ENCODE data around the gene MOB3A. TPM values are rescaled to one million over a fixed set of nuclear protein-coding genes. Genes with fewer than 3 reads are reported as not detected.

MOB3A gene
- total and polyA plus RNA-seq, 12 donors: 8.9 to 30.5 (median 15.7) TPM

DNA sequence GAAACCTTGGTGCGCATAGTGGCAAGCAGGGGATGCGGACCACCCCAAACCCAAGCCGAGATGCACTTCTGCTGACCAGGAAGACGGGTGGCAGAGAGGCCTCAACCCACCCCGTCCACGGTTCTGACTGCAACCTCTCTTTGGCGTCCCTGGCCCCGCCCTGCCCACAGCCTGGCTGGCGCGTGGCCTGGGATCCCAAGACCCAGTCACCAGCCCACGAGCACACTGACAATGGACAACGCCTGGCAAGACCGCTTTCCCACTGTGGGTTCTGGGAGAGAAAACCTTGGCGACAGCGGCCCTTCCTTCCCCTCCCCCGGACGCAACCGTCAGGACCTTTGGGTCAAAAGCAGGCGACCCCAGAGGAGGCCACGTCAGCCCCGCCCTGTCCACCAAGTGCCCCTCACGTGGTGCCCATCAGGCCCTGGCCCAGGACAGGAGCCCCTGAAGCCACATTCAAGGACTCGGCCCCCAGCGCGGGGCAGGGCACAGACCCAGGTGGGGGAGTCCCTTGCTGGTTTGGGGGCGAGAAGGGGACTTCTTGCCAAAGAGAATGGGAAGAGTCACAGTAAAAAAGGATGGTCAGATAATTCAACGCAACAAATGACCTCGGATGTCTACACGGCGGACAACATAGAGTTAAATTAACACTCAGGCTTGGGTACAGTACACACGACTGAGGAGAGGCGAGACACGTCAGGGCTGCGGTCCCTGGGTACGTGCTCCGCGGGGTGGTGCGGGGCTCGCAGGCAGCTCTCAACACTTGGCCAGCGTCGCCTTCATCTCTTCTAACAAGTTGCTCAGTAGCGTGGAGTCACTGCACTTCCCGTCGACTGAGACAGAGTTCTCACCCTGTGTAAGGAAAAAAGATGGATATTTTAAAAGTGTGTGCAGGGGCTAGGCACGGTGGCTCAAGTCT is 5.5 kb upstream of the MOB3A start:
- ATAC-seq (no peak), DNase-seq (no peak)
- intact Hi-C loops (cut with DNase I): no loop called here

DNA sequence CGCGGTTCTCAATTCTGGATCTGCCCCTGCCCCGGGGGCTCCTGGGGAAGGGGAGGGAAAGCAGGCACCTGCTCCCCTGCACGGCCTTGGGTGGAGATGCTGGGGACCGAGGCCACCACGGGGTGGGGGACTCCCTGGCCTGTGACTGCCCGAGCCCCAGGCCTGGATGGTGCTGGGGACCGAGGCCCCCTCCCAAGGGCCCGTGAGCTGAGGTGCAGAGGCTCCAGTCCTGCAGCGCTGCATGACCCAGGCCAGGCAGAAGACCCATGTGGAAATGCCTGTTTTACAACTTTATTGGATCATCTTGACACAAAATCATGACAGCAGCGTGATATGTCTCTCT is 4.6 kb upstream of the MOB3A start:
- Histone ChIP-seq H3K27ac (no peak overlapping the region), H3K27me3 (no peaks in the 10 kb centered on the region), H3K4me3 (no peak overlapping the region), H3K36me3 (peaks cover 0 to 61% (median 19%) of the 10 kb centered on the region in 9 donors), H3K4me1 (peaks cover 5 to 14% (median 9%) of the 10 kb centered on the region in 9 donors), H3K9me3 (peaks cover 0 to 6% (median 0%) of the 10 kb centered on the region in 11 donors)
- DNase-seq: no peak
- TF ChIP-seq, protein P1, sequence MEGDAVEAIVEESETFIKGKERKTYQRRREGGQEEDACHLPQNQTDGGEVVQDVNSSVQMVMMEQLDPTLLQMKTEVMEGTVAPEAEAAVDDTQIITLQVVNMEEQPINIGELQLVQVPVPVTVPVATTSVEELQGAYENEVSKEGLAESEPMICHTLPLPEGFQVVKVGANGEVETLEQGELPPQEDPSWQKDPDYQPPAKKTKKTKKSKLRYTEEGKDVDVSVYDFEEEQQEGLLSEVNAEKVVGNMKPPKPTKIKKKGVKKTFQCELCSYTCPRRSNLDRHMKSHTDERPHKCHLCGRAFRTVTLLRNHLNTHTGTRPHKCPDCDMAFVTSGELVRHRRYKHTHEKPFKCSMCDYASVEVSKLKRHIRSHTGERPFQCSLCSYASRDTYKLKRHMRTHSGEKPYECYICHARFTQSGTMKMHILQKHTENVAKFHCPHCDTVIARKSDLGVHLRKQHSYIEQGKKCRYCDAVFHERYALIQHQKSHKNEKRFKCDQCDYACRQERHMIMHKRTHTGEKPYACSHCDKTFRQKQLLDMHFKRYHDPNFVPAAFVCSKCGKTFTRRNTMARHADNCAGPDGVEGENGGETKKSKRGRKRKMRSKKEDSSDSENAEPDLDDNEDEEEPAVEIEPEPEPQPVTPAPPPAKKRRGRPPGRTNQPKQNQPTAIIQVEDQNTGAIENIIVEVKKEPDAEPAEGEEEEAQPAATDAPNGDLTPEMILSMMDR (IDR thresholded peaks at IDR 0.05): no peak
- intact Hi-C loops (cut with DNase I): no loop called here
- no peak for ATAC-seq
- WGBS, 2 donors: 91 to 93% methylated on average over 11 of the region's 11 CpGs

More for the DNA sequence above, 5.5 kb upstream of the MOB3A start:
- Histone ChIP-seq H3K4me1 (peaks cover 5 to 13% (median 9%) of the 10 kb centered on the region in 9 donors), H3K27ac (no peak overlapping the region), H3K27me3 (no peaks in the 10 kb centered on the region), H3K4me3 (no peak overlapping the region), H3K9me3 (peaks cover 0 to 10% (median 0%) of the 10 kb centered on the region in 11 donors), H3K36me3 (peaks cover 0 to 71% (median 29%) of the 10 kb centered on the region in 9 donors)
- 89 to 91% methylated on average over 45 of the region's 45 CpGs for WGBS, 2 donors
- TF ChIP-seq, protein P1 (IDR thresholded peaks at IDR 0.05): no peak

DNA sequence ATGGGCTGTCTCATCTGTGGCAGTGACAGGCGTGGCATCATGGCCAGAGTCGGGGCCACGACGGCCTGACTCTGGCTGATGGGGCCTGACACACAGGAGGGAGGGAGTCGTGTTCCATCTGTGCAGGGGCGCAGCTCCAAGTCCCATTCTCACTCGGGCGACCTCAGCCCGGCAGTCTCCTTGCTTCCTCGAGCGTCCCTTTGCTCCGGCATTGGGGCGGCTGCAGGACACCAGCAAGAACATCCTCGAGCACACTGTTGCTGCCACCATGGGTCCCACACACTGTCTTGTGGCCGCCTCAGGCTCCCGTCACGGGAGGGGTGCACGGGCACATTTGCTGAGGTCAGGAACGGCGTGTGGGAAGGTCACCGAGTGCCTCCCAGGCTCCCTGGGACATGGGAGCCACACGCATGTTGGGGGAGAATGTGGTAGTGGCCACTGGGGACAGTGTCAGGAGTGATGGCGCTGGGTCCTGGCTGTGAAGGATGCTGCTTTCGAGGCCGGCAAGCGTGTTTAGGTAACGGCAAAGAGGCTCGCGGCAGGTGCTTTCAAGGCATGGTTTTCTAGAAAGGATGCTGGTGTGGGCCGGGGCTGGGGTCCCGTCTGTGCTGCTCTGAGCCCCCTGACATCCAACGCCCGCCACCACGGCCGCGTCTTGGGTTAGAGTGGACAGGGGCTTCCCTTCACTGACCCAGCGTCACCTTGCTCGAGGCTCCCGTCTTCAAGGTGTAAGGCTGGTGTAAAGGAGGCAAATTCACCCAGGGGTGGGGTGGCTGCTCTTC is 4.0 kb upstream of the MOB3A start:
- TF ChIP-seq, protein P1 (IDR thresholded peaks at IDR 0.05): no peak
- H3K36me3 ChIP-seq: peaks cover 0 to 55% (median 17%) of the 10 kb centered on the region in 9 donors
- peaks cover 7 to 20% (median 15%) of the 10 kb centered on the region in 9 donors for H3K4me1 ChIP-seq
- H3K9me3 ChIP-seq: peaks cover 0 to under 1% (median 0%) of the 10 kb centered on the region in 11 donors
- H3K4me3 ChIP-seq: no peak overlapping the region
- DNase-seq (no peak), ATAC-seq (no peak)
- intact Hi-C loops (cut with DNase I): loop anchor here in 1 of 10 donors (5.0 kb wide), 1 partner anchor 52 kb away; the partner anchor contains the start of gene AP3D1
- no peaks in the 10 kb centered on the region for H3K27me3 ChIP-seq
- no peak overlapping the region for H3K27ac ChIP-seq
- 88 to 92% methylated on average over 37 to 39 of the region's 39 CpGs for WGBS, 2 donors

DNA sequence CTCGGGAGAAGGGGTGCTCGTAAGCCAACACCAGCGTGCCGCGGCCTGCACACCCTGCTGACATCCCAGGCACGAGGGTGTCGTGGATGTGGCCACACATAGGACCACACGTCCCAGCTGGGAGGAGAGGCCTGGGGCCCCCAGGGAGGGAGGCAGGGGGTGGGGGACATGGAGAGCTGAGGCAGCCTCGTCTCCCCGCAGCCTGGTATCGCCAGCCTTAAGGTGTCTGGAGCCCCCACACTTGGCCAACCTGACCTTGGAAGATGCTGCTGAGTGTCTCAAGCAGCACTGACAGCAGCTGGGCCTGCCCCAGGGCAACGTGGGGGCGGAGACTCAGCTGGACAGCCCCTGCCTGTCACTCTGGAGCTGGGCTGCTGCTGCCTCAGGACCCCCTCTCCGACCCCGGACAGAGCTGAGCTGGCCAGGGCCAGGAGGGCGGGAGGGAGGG is 3.0 kb upstream of the MOB3A start:
- 75 to 77% methylated on average over 14 to 16 of the region's 16 CpGs for WGBS, 2 donors
- ATAC-seq: no peak
- no peak overlapping the region for H3K4me3 ChIP-seq

More for the DNA sequence above, 3.0 kb upstream of the MOB3A start:
- no peaks in the 10 kb centered on the region for H3K9me3 ChIP-seq
- intact Hi-C loops (cut with DNase I): loop anchor here in 1 of 10 donors (5.0 kb wide), 1 partner anchor 53 kb away; the partner anchor contains the start of gene AP3D1
- no peaks in the 10 kb centered on the region for H3K27me3 ChIP-seq
- peaks cover 0 to 50% (median 17%) of the 10 kb centered on the region in 9 donors for H3K36me3 ChIP-seq
- TF ChIP-seq, protein P1 (IDR thresholded peaks at IDR 0.05): no peak
- DNase-seq: no peak
- H3K4me1 ChIP-seq: peaks cover 13 to 30% (median 24%) of the 10 kb centered on the region in 9 donors
- H3K27ac ChIP-seq: peak overlapping the region in 1 of 10 donors; percentile 10

Measured in heart right ventricle (tissue), 16 donors.